Mesothelial cell of epicardium (in vitro differentiated cells): ENCODE measurements around the gene DLX4. TPM values are rescaled to one million over a fixed set of nuclear protein-coding genes. Genes with fewer than 3 reads are reported as not detected.

Experiments used
- DNase-seq, 2 experiments: peaks; one replicate each; pipeline ENCODE4 v3.0.0; 2021; ENCODE audit warnings: low spot score in 2 of 2; ENCODE audit not compliant: unreplicated experiment in 2 of 2
- H3K27ac Mint-ChIP-seq: 2 replicates; pipeline ENCODE4 v1.8.0; 2021; ENCODE audit warnings: mixed read lengths
- H3K27me3 Mint-ChIP-seq: 2 replicates; pipeline ENCODE4 v1.8.0; 2021; ENCODE audit warnings: low read depth, mixed read lengths
- H3K36me3 Mint-ChIP-seq: 2 replicates; pipeline ENCODE4 v1.8.0; 2021; ENCODE audit warnings: mixed read lengths
- H3K4me1 Mint-ChIP-seq: 2 replicates; pipeline ENCODE4 v1.8.0; 2021; ENCODE audit warnings: mixed read lengths
- H3K4me3 Mint-ChIP-seq: 2 replicates; pipeline ENCODE4 v1.8.0; 2021; ENCODE audit warnings: mild to moderate bottlenecking, moderate library complexity, mixed read lengths
- H3K9me3 Mint-ChIP-seq: 2 replicates; pipeline ENCODE4 v1.8.0; 2021; ENCODE audit warnings: mixed read lengths
- total RNA-seq: library from RNA; stranded (reverse); gene quantifications from 3 replicates; pipeline ENCODE4 v1.2.1, GENCODE V29; 2021
- TF ChIP-seq, protein P1 (sequence below): fragments of 200-600 bp; sonication (generic); IDR thresholded peaks from one replicate; pipeline ENCODE4 v1.5.0; 2021; ENCODE audit warnings: antibody characterized with exemption; ENCODE audit not compliant: unreplicated experiment

The DLX4 gene
- total RNA-seq, 1 donor from 2014 or later, result 2.7 TPM

DNA sequence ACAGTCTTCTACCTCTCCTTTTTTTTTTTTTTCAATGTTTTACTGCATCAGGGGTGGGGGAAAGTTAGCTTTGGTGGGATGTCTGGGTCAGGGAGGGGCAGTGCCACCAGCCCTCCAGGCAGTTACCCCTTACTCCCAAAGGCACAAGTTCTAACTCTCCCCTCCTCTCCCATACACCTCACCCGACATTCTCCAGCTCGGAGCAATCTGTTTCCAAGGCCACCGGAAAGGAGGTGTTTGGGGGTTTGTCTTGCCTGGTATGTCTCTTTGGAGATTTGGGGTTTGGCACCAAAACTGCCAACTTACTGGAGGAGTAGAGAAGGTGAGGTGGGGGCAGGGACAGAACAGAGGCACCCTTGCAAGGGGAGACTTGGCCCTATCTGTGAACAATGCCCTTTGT, 21.3 kb downstream of the DLX4 start:
- peaks cover 24% of the 10 kb centered on the region for H3K4me1 Mint-ChIP-seq
- no peak overlapping the region for H3K27ac Mint-ChIP-seq
- no peaks in the 10 kb centered on the region for H3K36me3 Mint-ChIP-seq
- no peak overlapping the region for H3K4me3 Mint-ChIP-seq
- no peak for DNase-seq
- TF ChIP-seq, protein P1, sequence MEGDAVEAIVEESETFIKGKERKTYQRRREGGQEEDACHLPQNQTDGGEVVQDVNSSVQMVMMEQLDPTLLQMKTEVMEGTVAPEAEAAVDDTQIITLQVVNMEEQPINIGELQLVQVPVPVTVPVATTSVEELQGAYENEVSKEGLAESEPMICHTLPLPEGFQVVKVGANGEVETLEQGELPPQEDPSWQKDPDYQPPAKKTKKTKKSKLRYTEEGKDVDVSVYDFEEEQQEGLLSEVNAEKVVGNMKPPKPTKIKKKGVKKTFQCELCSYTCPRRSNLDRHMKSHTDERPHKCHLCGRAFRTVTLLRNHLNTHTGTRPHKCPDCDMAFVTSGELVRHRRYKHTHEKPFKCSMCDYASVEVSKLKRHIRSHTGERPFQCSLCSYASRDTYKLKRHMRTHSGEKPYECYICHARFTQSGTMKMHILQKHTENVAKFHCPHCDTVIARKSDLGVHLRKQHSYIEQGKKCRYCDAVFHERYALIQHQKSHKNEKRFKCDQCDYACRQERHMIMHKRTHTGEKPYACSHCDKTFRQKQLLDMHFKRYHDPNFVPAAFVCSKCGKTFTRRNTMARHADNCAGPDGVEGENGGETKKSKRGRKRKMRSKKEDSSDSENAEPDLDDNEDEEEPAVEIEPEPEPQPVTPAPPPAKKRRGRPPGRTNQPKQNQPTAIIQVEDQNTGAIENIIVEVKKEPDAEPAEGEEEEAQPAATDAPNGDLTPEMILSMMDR, result no peak
- H3K27me3 Mint-ChIP-seq, result peaks cover 33% of the 10 kb centered on the region
- H3K9me3 Mint-ChIP-seq, result no peaks in the 10 kb centered on the region

DNA sequence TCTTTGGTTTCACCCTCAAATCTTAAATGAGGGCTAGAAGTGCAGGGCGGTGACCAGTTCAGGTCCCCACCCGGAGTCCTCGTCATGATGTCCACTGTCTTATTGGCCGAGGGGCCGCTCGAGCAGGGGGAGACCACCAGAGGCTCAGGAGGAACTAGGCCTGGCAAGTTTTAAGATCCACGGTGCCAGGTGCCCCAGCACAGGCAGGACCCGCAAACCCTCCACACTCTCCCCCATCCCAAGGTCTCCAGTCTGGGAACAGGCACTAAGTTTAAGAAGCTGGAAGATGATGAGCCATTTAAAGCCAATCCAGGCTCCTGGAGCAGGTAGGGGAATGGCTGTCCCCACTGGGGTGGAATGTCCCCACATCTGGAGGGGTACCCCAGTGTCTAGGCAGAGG, 21.9 kb downstream of the DLX4 start:
- H3K4me1 Mint-ChIP-seq, result peaks cover 28% of the 10 kb centered on the region
- no peaks in the 10 kb centered on the region for H3K9me3 Mint-ChIP-seq
- no peak overlapping the region for H3K27ac Mint-ChIP-seq

DNA sequence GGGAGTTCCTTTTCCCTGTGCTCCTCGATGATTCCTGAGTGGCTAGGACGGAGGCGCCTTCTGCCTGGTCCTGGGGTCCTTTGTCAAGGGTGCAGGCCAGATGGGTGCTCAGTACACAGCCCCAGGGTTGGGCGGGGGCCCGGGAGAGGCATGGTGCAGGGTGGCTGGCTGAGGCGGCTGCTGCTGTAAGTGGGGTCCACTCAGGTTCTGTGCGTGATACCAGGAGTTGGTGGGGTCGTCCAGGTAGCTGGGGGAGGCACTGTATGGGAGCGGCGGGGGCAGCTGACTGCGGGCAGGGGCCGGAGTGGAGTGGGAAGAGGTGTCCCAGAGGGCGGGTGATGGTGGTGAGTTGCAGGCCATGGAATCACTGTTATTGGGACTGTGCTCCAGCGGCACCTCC, 22.4 kb downstream of the DLX4 start:
- TF ChIP-seq, protein P1, result no peak
- no peaks in the 10 kb centered on the region for H3K9me3 Mint-ChIP-seq
- H3K4me1 Mint-ChIP-seq, result peaks cover 33% of the 10 kb centered on the region
- no peak for DNase-seq
- H3K36me3 Mint-ChIP-seq, result no peaks in the 10 kb centered on the region
- H3K4me3 Mint-ChIP-seq, result no peak overlapping the region
- H3K27ac Mint-ChIP-seq, result no peak overlapping the region
- H3K27me3 Mint-ChIP-seq, result peaks cover 39% of the 10 kb centered on the region

More for the DNA sequence above, 21.9 kb downstream of the DLX4 start:
- DNase-seq, result no peak
- Mint-ChIP-seq H3K27me3 (peaks cover 35% of the 10 kb centered on the region), H3K4me3 (no peak overlapping the region), H3K36me3 (no peaks in the 10 kb centered on the region)
- TF ChIP-seq, protein P1, result no peak

DNA sequence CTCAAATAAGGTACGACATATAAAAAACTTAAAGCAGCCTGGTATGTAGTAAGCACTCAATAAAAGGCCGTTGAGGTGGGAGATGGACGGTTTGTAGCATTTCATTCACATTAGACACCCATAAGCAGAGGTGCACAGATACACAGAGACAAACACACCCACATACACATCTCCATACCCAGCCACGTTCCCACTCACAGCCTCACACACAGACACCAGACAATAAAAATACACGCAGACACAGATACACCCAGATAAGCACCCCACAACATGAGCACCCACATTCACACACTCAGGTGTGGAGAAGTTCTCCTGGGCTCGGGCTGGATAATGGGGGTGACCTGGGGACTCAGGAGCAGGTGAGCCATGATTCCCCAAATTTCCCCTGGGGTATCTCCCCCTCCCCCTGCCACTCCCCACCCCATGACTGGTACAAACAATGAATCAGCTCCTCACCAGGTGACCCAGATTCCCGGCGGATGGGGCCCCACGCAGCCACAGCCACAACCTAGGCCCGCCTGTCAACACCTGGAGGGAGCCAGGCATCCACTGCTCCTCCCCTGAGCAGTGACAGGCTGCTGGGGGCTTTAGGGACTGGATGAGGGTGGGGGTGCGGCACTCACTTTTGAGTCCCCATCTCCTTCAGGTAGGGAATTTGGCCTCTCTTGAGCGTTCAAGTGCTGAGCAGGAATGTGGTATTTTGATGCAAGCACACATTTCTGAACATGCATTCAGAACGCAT, 23.4 kb downstream of the DLX4 start:
- peak overlapping the region; percentile 64 for H3K4me3 Mint-ChIP-seq
- TF ChIP-seq, protein P1, result no peak
- no peaks in the 10 kb centered on the region for H3K9me3 Mint-ChIP-seq
- no peak overlapping the region for H3K27ac Mint-ChIP-seq
- H3K4me1 Mint-ChIP-seq, result peaks cover 39% of the 10 kb centered on the region
- DNase-seq, result no peak
- no peaks in the 10 kb centered on the region for H3K36me3 Mint-ChIP-seq
- peaks cover 39% of the 10 kb centered on the region for H3K27me3 Mint-ChIP-seq

DNA sequence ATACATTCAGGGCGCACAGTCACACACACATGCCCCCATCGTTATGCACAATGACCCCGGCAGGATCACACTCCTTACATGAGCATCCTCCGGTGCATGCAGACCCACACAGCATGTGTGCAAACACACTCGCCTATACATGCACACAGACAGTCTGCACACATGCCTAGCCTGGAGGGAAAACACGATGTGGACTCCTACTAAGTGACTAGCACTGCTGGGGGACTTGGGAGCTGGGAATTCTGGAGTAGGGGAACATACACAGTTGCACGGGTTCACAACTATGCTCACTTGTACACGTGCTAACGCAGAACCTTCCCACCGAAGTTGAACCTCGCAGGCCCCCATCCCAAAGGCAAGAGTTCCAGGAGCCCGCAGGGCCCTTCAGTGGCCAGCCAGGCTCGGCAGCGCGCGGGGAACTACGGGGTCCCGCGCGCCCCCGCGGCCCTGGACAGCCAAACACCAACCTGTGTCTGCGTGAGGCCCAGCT, 24.0 kb downstream of the DLX4 start:
- DNase-seq, result no peak
- Mint-ChIP-seq H3K4me1 (peaks cover 37% of the 10 kb centered on the region), H3K9me3 (no peaks in the 10 kb centered on the region), H3K4me3 (peak overlapping the region; percentile 64), H3K27me3 (peaks cover 40% of the 10 kb centered on the region), H3K36me3 (no peaks in the 10 kb centered on the region), H3K27ac (no peak overlapping the region)
- TF ChIP-seq, protein P1, result no peak
